ENCODE results near the gene DHRSX.
"Not testable (repeated sequence)": the region's sequence is repeated elsewhere in the genome, so short reads cannot be mapped to it uniquely, and the experiment has no call there.

Gene DHRSX

GRCh38 chrX:2419418-2419817 lies 81.4 kb downstream of the DHRSX start:
- DNase-seq, result not testable (repeated sequence)

- no peak for DNase-seq
These were observed 82.8 kb downstream of the DHRSX start for GRCh38 chrX:2418000-2418399.

GRCh38 chrX:2416851-2417604 lies 83.7 kb downstream of the DHRSX start:
- DNase-seq, result no peak

- no peak for DNase-seq
These were observed 86.4 kb downstream of the DHRSX start for GRCh38 chrX:2414384-2414783.

- no peak for DNase-seq
These were observed 86.8 kb downstream of the DHRSX start for GRCh38 chrX:2413969-2414368.

GRCh38 chrX:2412131-2412530 lies 88.6 kb downstream of the DHRSX start:
- no peak for DNase-seq

GRCh38 chrX:2410279-2411020 lies 90.3 kb downstream of the DHRSX start:
- no peak for DNase-seq

GRCh38 chrX:2409796-2410195 lies 91.0 kb downstream of the DHRSX start:
- no peak for DNase-seq

GRCh38 chrX:2408856-2409255 lies 91.9 kb downstream of the DHRSX start:
- DNase-seq, result no peak

GRCh38 chrX:2406891-2407518 lies 93.8 kb downstream of the DHRSX start:
- no peak for DNase-seq

- no peak for DNase-seq
These were observed 96.0 kb downstream of the DHRSX start for GRCh38 chrX:2404776-2405175.

GRCh38 chrX:2402361-2402690 lies 98.5 kb downstream of the DHRSX start:
- DNase-seq, result no peak

- no peak for DNase-seq
These were observed 99.0 kb downstream of the DHRSX start for GRCh38 chrX:2401590-2402360.

GRCh38 chrX:2401201-2401589 lies 99.6 kb downstream of the DHRSX start:
- no peak for DNase-seq

GRCh38 chrX:2398064-2398656 lies 102.6 kb downstream of the DHRSX start:
- no peak for DNase-seq

- DNase-seq, result no peak
These were observed 103.3 kb downstream of the DHRSX start for GRCh38 chrX:2397229-2398063.

GRCh38 chrX:2395261-2395992 lies 105.3 kb downstream of the DHRSX start:
- no peak for DNase-seq

GRCh38 chrX:2391869-2392606 lies 108.7 kb downstream of the DHRSX start:
- no peak for DNase-seq

- DNase-seq, result no peak
These were observed 110.0 kb downstream of the DHRSX start for GRCh38 chrX:2390754-2391153.

- not testable (repeated sequence) for DNase-seq
These were observed 111.0 kb downstream of the DHRSX start for GRCh38 chrX:2389731-2390130.

- no peak for DNase-seq
These were observed 111.5 kb downstream of the DHRSX start for GRCh38 chrX:2389324-2389723.

Measured in NCI-H446 (cell line).